ENCODE results near the gene ELF4.

GRCh38 chrX:130147631-130148030, 37.3 kb upstream of the ELF4 start:
- TF ChIP-seq, protein P1, sequence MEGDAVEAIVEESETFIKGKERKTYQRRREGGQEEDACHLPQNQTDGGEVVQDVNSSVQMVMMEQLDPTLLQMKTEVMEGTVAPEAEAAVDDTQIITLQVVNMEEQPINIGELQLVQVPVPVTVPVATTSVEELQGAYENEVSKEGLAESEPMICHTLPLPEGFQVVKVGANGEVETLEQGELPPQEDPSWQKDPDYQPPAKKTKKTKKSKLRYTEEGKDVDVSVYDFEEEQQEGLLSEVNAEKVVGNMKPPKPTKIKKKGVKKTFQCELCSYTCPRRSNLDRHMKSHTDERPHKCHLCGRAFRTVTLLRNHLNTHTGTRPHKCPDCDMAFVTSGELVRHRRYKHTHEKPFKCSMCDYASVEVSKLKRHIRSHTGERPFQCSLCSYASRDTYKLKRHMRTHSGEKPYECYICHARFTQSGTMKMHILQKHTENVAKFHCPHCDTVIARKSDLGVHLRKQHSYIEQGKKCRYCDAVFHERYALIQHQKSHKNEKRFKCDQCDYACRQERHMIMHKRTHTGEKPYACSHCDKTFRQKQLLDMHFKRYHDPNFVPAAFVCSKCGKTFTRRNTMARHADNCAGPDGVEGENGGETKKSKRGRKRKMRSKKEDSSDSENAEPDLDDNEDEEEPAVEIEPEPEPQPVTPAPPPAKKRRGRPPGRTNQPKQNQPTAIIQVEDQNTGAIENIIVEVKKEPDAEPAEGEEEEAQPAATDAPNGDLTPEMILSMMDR (conservative IDR thresholded peaks at IDR 0.05; ENCODE audit: low read length): no peak
- no peak for TF ChIP-seq EZH2phosphoT487 (IDR thresholded peaks at IDR 0.05; ENCODE audit: borderline replicate concordance)
